DND-41 (cell line): ENCODE data around the gene AFAP1.

Experiments used
- CTCF ChIP-seq: IDR thresholded peaks from 2 replicates; pipeline ENCODE4 v1.5.1; 2012; ENCODE audit warnings: borderline replicate concordance, low read length, moderate library complexity, mild to moderate bottlenecking; ENCODE audit not compliant: poor library complexity, severe bottlenecking; ENCODE audit errors: extremely low read depth
- EZH2 ChIP-seq: IDR thresholded peaks from 3 replicates; pipeline ENCODE4 v1.6.1; 2012; ENCODE audit warnings: borderline replicate concordance, low read depth, mild to moderate bottlenecking, moderate library complexity, low read length, inconsistent platforms; ENCODE audit not compliant: severe bottlenecking

DNA sequence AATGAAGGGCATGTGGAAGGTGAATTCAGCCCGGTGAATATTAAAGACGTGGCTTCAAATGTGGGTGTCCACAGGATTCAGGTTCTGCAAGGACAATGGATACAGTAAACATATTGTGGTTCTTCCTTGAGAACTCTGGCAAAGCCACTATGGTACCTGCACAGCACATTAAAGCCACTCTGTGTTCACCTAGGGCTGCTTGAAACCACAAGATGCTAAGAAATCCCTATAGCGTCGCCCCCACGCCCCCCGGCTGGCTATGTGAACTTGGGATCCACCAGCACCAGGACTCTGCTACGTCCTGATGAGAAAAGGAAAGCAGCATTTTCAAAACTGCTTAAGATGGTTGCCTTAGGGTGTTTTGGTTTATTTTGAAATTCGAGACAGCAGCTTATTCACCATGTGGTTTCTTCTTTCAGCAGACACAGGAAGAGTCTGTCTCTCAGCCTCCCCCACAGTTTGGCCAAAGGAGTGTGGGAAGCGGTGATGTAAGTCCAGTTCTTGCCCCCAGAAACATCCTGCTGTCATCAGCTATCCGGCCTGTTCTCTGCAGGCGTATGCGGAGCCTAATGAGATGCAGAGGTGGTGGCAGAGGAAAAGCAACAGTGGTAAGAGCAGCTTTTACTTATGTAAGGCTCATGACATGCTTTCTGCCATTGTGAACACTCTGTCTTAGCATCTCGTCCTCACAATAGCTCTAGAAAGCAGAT is 111.5 kb downstream of the AFAP1 start:
- TF ChIP-seq CTCF (no peak), EZH2 (no peak)
